Measurements from ENCODE around the gene RERE. TPM values are rescaled to one million over a fixed set of nuclear protein-coding genes. Genes with fewer than 3 reads are reported as not detected.

The RERE gene
- total and polyA plus RNA-seq, 4 donors, result 26.8 to 133 (median 82.7) TPM

- DNase-seq, result no peak
Observed at GRCh38 chr1:8763888-8764287, 53.6 kb downstream of the RERE start.

GRCh38 chr1:8754993-8755392 lies 62.4 kb downstream of the RERE start:
- peaks cover 0 to 5% of the 10 kb centered on the region in 2 donors for H3K4me1 ChIP-seq (ENCODE audit: control insufficient read depth in 1 of 2, insufficient read depth in 2 of 2, low read length in 2 of 2)
- H3K36me3 ChIP-seq (ENCODE audit: control insufficient read depth in 1 of 2, insufficient read depth in 2 of 2, low read length in 1 of 2), result no peaks in the 10 kb centered on the region
- DNase-seq (no peak), ATAC-seq (ENCODE audit: low FRiP score) (no peak)
- H3K4me3 ChIP-seq (ENCODE audit: low read length in 2 of 2), result no peak overlapping the region
- H3K27me3 ChIP-seq (ENCODE audit: control insufficient read depth in 1 of 2, insufficient read depth in 2 of 2, low read length in 1 of 2), result no peaks in the 10 kb centered on the region
- H3K9me3 ChIP-seq (ENCODE audit: control insufficient read depth, low read length), result no peaks in the 10 kb centered on the region
- WGBS, 2 donors, result 90 to 94% methylated on average over 2 of the region's 2 CpGs
- no peak overlapping the region for H3K27ac ChIP-seq (ENCODE audit: low read depth in 1 of 2, low read length in 2 of 2)
- intact Hi-C loops (cut with DNase I), result no loop called here

More at GRCh38 chr1:8763888-8764287, 53.6 kb downstream of the RERE start:
- Histone ChIP-seq H3K27ac (ENCODE audit: low read depth in 1 of 2, low read length in 2 of 2) (no peak overlapping the region), H3K4me3 (ENCODE audit: low read length in 2 of 2) (no peak overlapping the region), H3K9me3 (ENCODE audit: control insufficient read depth, low read length) (no peaks in the 10 kb centered on the region), H3K4me1 (ENCODE audit: control insufficient read depth in 1 of 2, insufficient read depth in 2 of 2, low read length in 2 of 2) (peaks cover 2 to 4% of the 10 kb centered on the region in 2 donors), H3K36me3 (ENCODE audit: control insufficient read depth in 1 of 2, insufficient read depth in 2 of 2, low read length in 1 of 2) (no peaks in the 10 kb centered on the region), H3K27me3 (ENCODE audit: control insufficient read depth in 1 of 2, insufficient read depth in 2 of 2, low read length in 1 of 2) (no peaks in the 10 kb centered on the region)
- intact Hi-C loops (cut with DNase I), result no loop called here
- WGBS, 2 donors, result 63% methylated on average over 4 of the region's 4 CpGs
- no peak for ATAC-seq (ENCODE audit: low FRiP score)

GRCh38 chr1:8754247-8754650 lies 63.2 kb downstream of the RERE start:
- Histone ChIP-seq H3K36me3 (ENCODE audit: control insufficient read depth in 1 of 2, insufficient read depth in 2 of 2, low read length in 1 of 2) (no peaks in the 10 kb centered on the region), H3K9me3 (ENCODE audit: control insufficient read depth, low read length) (no peaks in the 10 kb centered on the region), H3K4me3 (ENCODE audit: low read length in 2 of 2) (no peak overlapping the region), H3K4me1 (ENCODE audit: control insufficient read depth in 1 of 2, insufficient read depth in 2 of 2, low read length in 2 of 2) (peaks cover 0 to 5% of the 10 kb centered on the region in 2 donors), H3K27ac (ENCODE audit: low read depth in 1 of 2, low read length in 2 of 2) (no peak overlapping the region), H3K27me3 (ENCODE audit: control insufficient read depth in 1 of 2, insufficient read depth in 2 of 2, low read length in 1 of 2) (no peaks in the 10 kb centered on the region)
- intact Hi-C loops (cut with DNase I), result no loop called here
- DNase-seq (no peak), ATAC-seq (ENCODE audit: low FRiP score) (no peak)
- WGBS, 2 donors, result 85 to 89% methylated on average over 1 of the region's 1 CpG

- peaks cover 0 to 5% of the 10 kb centered on the region in 2 donors for H3K4me1 ChIP-seq (ENCODE audit: control insufficient read depth in 1 of 2, insufficient read depth in 2 of 2, low read length in 2 of 2)
Observed at GRCh38 chr1:8753736-8754135, 63.7 kb downstream of the RERE start.

GRCh38 chr1:8752921-8753713 lies 64.3 kb downstream of the RERE start:
- ATAC-seq (ENCODE audit: low FRiP score) (no peak), DNase-seq (no peak)
- Histone ChIP-seq H3K36me3 (ENCODE audit: control insufficient read depth in 1 of 2, insufficient read depth in 2 of 2, low read length in 1 of 2) (no peaks in the 10 kb centered on the region), H3K4me3 (ENCODE audit: low read length in 2 of 2) (no peak overlapping the region), H3K27me3 (ENCODE audit: control insufficient read depth in 1 of 2, insufficient read depth in 2 of 2, low read length in 1 of 2) (no peaks in the 10 kb centered on the region), H3K9me3 (ENCODE audit: control insufficient read depth, low read length) (no peaks in the 10 kb centered on the region), H3K4me1 (ENCODE audit: control insufficient read depth in 1 of 2, insufficient read depth in 2 of 2, low read length in 2 of 2) (peaks cover 0 to 5% of the 10 kb centered on the region in 2 donors), H3K27ac (ENCODE audit: low read depth in 1 of 2, low read length in 2 of 2) (no peak overlapping the region)
- whole genome bisulfite sequencing, 2 donors, result 97 to 98% methylated on average over 6 of the region's 6 CpGs
- intact Hi-C loops (cut with DNase I), result no loop called here

More at GRCh38 chr1:8753736-8754135, 63.7 kb downstream of the RERE start:
- intact Hi-C loops (cut with DNase I), result no loop called here
- Histone ChIP-seq H3K9me3 (ENCODE audit: control insufficient read depth, low read length) (no peaks in the 10 kb centered on the region), H3K4me3 (ENCODE audit: low read length in 2 of 2) (no peak overlapping the region), H3K36me3 (ENCODE audit: control insufficient read depth in 1 of 2, insufficient read depth in 2 of 2, low read length in 1 of 2) (no peaks in the 10 kb centered on the region), H3K27ac (ENCODE audit: low read depth in 1 of 2, low read length in 2 of 2) (no peak overlapping the region), H3K27me3 (ENCODE audit: control insufficient read depth in 1 of 2, insufficient read depth in 2 of 2, low read length in 1 of 2) (no peaks in the 10 kb centered on the region)
- no peak for DNase-seq
- ATAC-seq (ENCODE audit: low FRiP score), result no peak

GRCh38 chr1:8752411-8752810 lies 65.0 kb downstream of the RERE start:
- no peaks in the 10 kb centered on the region for H3K9me3 ChIP-seq (ENCODE audit: control insufficient read depth, low read length)
- intact Hi-C loops (cut with DNase I), result no loop called here
- ATAC-seq (ENCODE audit: low FRiP score) (no peak), DNase-seq (no peak)
- no peak overlapping the region for H3K4me3 ChIP-seq (ENCODE audit: low read length in 2 of 2)
- no peaks in the 10 kb centered on the region for H3K27me3 ChIP-seq (ENCODE audit: control insufficient read depth in 1 of 2, insufficient read depth in 2 of 2, low read length in 1 of 2)
- H3K4me1 ChIP-seq (ENCODE audit: control insufficient read depth in 1 of 2, insufficient read depth in 2 of 2, low read length in 2 of 2), result peaks cover 0 to 5% of the 10 kb centered on the region in 2 donors
- no peak overlapping the region for H3K27ac ChIP-seq (ENCODE audit: low read depth in 1 of 2, low read length in 2 of 2)
- no peaks in the 10 kb centered on the region for H3K36me3 ChIP-seq (ENCODE audit: control insufficient read depth in 1 of 2, insufficient read depth in 2 of 2, low read length in 1 of 2)
- 93 to 96% methylated on average over 2 of the region's 2 CpGs for WGBS, 2 donors

- no peaks in the 10 kb centered on the region for H3K9me3 ChIP-seq (ENCODE audit: control insufficient read depth, low read length)
- no peaks in the 10 kb centered on the region for H3K27me3 ChIP-seq (ENCODE audit: control insufficient read depth in 1 of 2, insufficient read depth in 2 of 2, low read length in 1 of 2)
- ATAC-seq (ENCODE audit: low FRiP score) (no peak), DNase-seq (no peak)
- 93 to 94% methylated on average over 4 of the region's 4 CpGs for WGBS, 2 donors
- no peak overlapping the region for H3K4me3 ChIP-seq (ENCODE audit: low read length in 2 of 2)
- intact Hi-C loops (cut with DNase I), result no loop called here
- peaks cover 0 to 5% of the 10 kb centered on the region in 2 donors for H3K4me1 ChIP-seq (ENCODE audit: control insufficient read depth in 1 of 2, insufficient read depth in 2 of 2, low read length in 2 of 2)
- H3K36me3 ChIP-seq (ENCODE audit: control insufficient read depth in 1 of 2, insufficient read depth in 2 of 2, low read length in 1 of 2), result no peaks in the 10 kb centered on the region
- no peak overlapping the region for H3K27ac ChIP-seq (ENCODE audit: low read depth in 1 of 2, low read length in 2 of 2)
Observed at GRCh38 chr1:8751984-8752383, 65.5 kb downstream of the RERE start.

GRCh38 chr1:8747879-8748825 lies 69.3 kb downstream of the RERE start:
- no peak overlapping the region for H3K4me3 ChIP-seq (ENCODE audit: low read length in 2 of 2)
- 86 to 93% methylated on average over 15 of the region's 15 CpGs for WGBS, 2 donors
- ATAC-seq (ENCODE audit: low FRiP score) (no peak), DNase-seq (no peak)
- H3K27ac ChIP-seq (ENCODE audit: low read depth in 1 of 2, low read length in 2 of 2), result no peak overlapping the region
- no peaks in the 10 kb centered on the region for H3K9me3 ChIP-seq (ENCODE audit: control insufficient read depth, low read length)
- no peaks in the 10 kb centered on the region for H3K36me3 ChIP-seq (ENCODE audit: control insufficient read depth in 1 of 2, insufficient read depth in 2 of 2, low read length in 1 of 2)
- no peaks in the 10 kb centered on the region for H3K27me3 ChIP-seq (ENCODE audit: control insufficient read depth in 1 of 2, insufficient read depth in 2 of 2, low read length in 1 of 2)
- intact Hi-C loops (cut with DNase I), result no loop called here
- no peaks in the 10 kb centered on the region for H3K4me1 ChIP-seq (ENCODE audit: control insufficient read depth in 1 of 2, insufficient read depth in 2 of 2, low read length in 2 of 2)
